Heart left ventricle (tissue), 16 donors: ENCODE data around the gene COPS8. TPM values are rescaled to one million over a fixed set of nuclear protein-coding genes. Genes with fewer than 3 reads are reported as not detected.

Experiments used
- ATAC-seq, 4 donors: fragments of 200-7000 bp; cut with Tn5 transposase; one replicate each; pipeline ENCODE4 v1.9.1; 2020 to 2022; ENCODE audit warnings: moderate library complexity in 4 of 4, mild to moderate bottlenecking in 3 of 4, moderate number of reproducible peaks in 1 of 4
- DNase-seq, 5 donors: peaks; one replicate each; pipeline ENCODE4 v3.0.0-alpha.2; 2020
- H3K27ac ChIP-seq, 12 donors: fragments of 200-600 bp; sonication (generic) in 4 of 12; one replicate each; pipeline versions ENCODE4 v1.5.0 to v1.8.0; 2016 to 2022; ENCODE audit warnings: mild to moderate bottlenecking in 2 of 12
- H3K27me3 ChIP-seq, 9 donors: fragments of 200-600 bp; sonication (generic) in 2 of 9; one replicate each; pipeline versions ENCODE4 v1.5.1 to v1.8.0; 2016 to 2022; ENCODE audit warnings: mild to moderate bottlenecking in 3 of 9
- H3K36me3 ChIP-seq, 9 donors: fragments of 200-600 bp; sonication (generic) in 2 of 9; one replicate each; pipeline versions ENCODE4 v1.5.0 to v1.8.0; 2018 to 2022; ENCODE audit warnings: mild to moderate bottlenecking in 2 of 9
- H3K4me1 ChIP-seq, 12 donors: fragments of 200-600 bp; sonication (generic) in 4 of 12; one replicate each; pipeline versions ENCODE4 v1.5.0 to v1.8.0; 2016 to 2022; ENCODE audit warnings: mild to moderate bottlenecking in 3 of 12
- H3K4me3 ChIP-seq, 12 donors: fragments of 200-600 bp; sonication (generic) in 4 of 12; one replicate each; pipeline versions ENCODE4 v1.5.0 to v1.8.0; 2017 to 2022; ENCODE audit warnings: mild to moderate bottlenecking in 9 of 12, moderate library complexity in 4 of 12
- H3K9me3 ChIP-seq, 12 donors: fragments of 200-600 bp; sonication (generic) in 4 of 12; one replicate each; pipeline versions ENCODE4 v1.5.0 to v1.8.0; 2016 to 2022; ENCODE audit warnings: mild to moderate bottlenecking in 1 of 12
- CTCF ChIP-seq, 12 donors: fragments of 200-600 bp; sonication (generic) in 4 of 12; IDR thresholded peaks; one replicate each; pipeline versions ENCODE4 v1.5.0 to v1.8.0; 2018 to 2022; ENCODE audit warnings: antibody characterized with exemption in 12 of 12, mild to moderate bottlenecking in 5 of 12
- POLR2A ChIP-seq, 2 donors: fragments of 450-650 bp; IDR thresholded peaks; one replicate each; pipeline ENCODE4 v1.6.1; 2017; ENCODE audit warnings: antibody characterized with exemption in 2 of 2, mild to moderate bottlenecking in 2 of 2, moderate library complexity in 2 of 2
- WGBS, 4 donors: extraction: QIAGEN DNeasy Blood & Tissue Kit in 2 of 4; methylation state at CpG; one replicate each; pipeline versions ENCODE4 v1.1.5 to v1.1.7; 2013 to 2018; 5-methylcytosine and 5-hydroxymethylcytosine counted together
- intact Hi-C, 10 donors: fragments of 100-400 bp; cut with DNase I; formaldehyde crosslinking; loops; one replicate each; pipeline versions ENCODE4 v1.11.1 to v1.14.2; 2022
- polyA plus RNA-seq, 2 donors: library from polyadenylated mRNA; stranded (reverse); fragments of 200-250 nt; gene quantifications; one replicate each; pipeline ENCODE4 v1.2.3, GENCODE V29; 2013
- total RNA-seq, 9 donors: library from RNA; depleted of rRNA in 2 of 9; stranded (reverse); fragments of >200 nt in 2 of 9; fragmentation: NEBNext Ultra II Directional in 3 of 9; extraction: Animal tissue kit (Norgen Biotek cat#: 25700) in 3 of 9; gene quantifications; one replicate each; pipeline versions ENCODE4 v1.1.0 to v1.2.4, GENCODE V29; 2016 to 2023
- donor health status: ischemic (EF 13 %, LVEDD 7.1; RV severe dilation, severe dysfunction).
- donor health status: healthy with polysubstance abuse.
- donor health status: DM: no; HTN: yes; CAD: no.
- donor health status: DM: no; HTN: no; CAD: no.
- donor health status: ischemic (EF 25% LVEDD 6.9; RV normal size, moderate dysfunction).
- donor health status: ischemic (EF 25% LVEDD 5.7; RV mildly dilated, moderate dysfunction).
- donor health status: healthy.
- donor health status: DM: yes; HTN: yes; CAD: no.
- donor health status: ischemic (EF 35%, LVEDD 5.7; RV mildly dilated, moderate dysfunction).
- donor health status: nonischemic (EF 11% LVEDD 7.7; RV severe dilation, severe dysfunction).
- donor health status: DM: yes; HTN: yes; CAD: no.
- donor health status: PGD.
- donor health status: ischemic (EF 29% LVEDD 5.4; RV normal size, mild dysfunction).
- donor health status: nonischemic (EF 23%, LVEDD 6.1; RV moderate dilation, normal function).

The COPS8 gene
- total and polyA plus RNA-seq, 11 donors, result 34.7 to 231 (median 93.0) TPM

GRCh38 chr2:237051861-237052260 lies 33.8 kb upstream of the COPS8 start:
- no peak overlapping the region for H3K4me3 ChIP-seq
- peaks cover 0 to 24% (median 12%) of the 10 kb centered on the region in 12 donors for H3K9me3 ChIP-seq
- TF ChIP-seq POLR2A (IDR thresholded peaks at IDR 0.05) (no peak), CTCF (IDR thresholded peaks at IDR 0.05) (no peak)
- DNase-seq, result no peak
- no peak for ATAC-seq
- no peaks in the 10 kb centered on the region for H3K36me3 ChIP-seq
- no peak overlapping the region for H3K27ac ChIP-seq
- 90 to 96% (median 93%) methylated on average over 8 of the region's 8 CpGs for WGBS, 4 donors
- no peaks in the 10 kb centered on the region for H3K27me3 ChIP-seq
- intact Hi-C loops, result loop anchor here in 1 of 10 donors (10.0 kb wide), 1 partner anchor 1267 kb away; no protein-coding TSS in a partner anchor
- H3K4me1 ChIP-seq, result no peaks in the 10 kb centered on the region

GRCh38 chr2:237053066-237053465 lies 32.6 kb upstream of the COPS8 start:
- Histone ChIP-seq H3K27ac (no peak overlapping the region), H3K27me3 (no peaks in the 10 kb centered on the region)

GRCh38 chr2:237055386-237056100 lies 30.1 kb upstream of the COPS8 start:
- Histone ChIP-seq H3K27ac (no peak overlapping the region), H3K4me1 (peaks cover 0 to 4% (median 0%) of the 10 kb centered on the region in 12 donors), H3K27me3 (no peaks in the 10 kb centered on the region), H3K9me3 (no peaks in the 10 kb centered on the region), H3K36me3 (no peaks in the 10 kb centered on the region), H3K4me3 (no peak overlapping the region)
- WGBS, 4 donors, result 88 to 94% (median 92%) methylated on average over 9 of the region's 9 CpGs
- TF ChIP-seq CTCF (IDR thresholded peaks at IDR 0.05) (no peak), POLR2A (IDR thresholded peaks at IDR 0.05) (no peak)
- ATAC-seq, result no peak
- no peak for DNase-seq
- intact Hi-C loops, result loop anchor here in 1 of 10 donors (10.0 kb wide), 1 partner anchor 1271 kb away; no protein-coding TSS in a partner anchor

More at GRCh38 chr2:237053066-237053465, 32.6 kb upstream of the COPS8 start:
- ATAC-seq, result no peak
- Histone ChIP-seq H3K4me1 (no peaks in the 10 kb centered on the region), H3K9me3 (peaks cover 0 to 17% (median 12%) of the 10 kb centered on the region in 12 donors), H3K4me3 (no peak overlapping the region), H3K36me3 (no peaks in the 10 kb centered on the region)
- no peak for DNase-seq
- intact Hi-C loops, result loop anchor here in 1 of 10 donors (10.0 kb wide), 1 partner anchor 1268 kb away; no protein-coding TSS in a partner anchor
- TF ChIP-seq CTCF (IDR thresholded peaks at IDR 0.05), result no peak
- no peak for TF ChIP-seq POLR2A (IDR thresholded peaks at IDR 0.05)
- WGBS, 4 donors, result 79 to 90% (median 86%) methylated on average over 2 of the region's 2 CpGs

GRCh38 chr2:237056287-237056875 lies 29.3 kb upstream of the COPS8 start:
- no peak overlapping the region for H3K4me3 ChIP-seq
- H3K27me3 ChIP-seq, result no peaks in the 10 kb centered on the region
- DNase-seq, result no peak
- intact Hi-C loops, result loop anchor here in 1 of 10 donors (10.0 kb wide), 1 partner anchor 1272 kb away; no protein-coding TSS in a partner anchor
- WGBS, 4 donors, result 95 to 98% (median 95%) methylated on average over 10 to 11 of the region's 11 CpGs
- H3K4me1 ChIP-seq, result peaks cover 0 to 6% (median 0%) of the 10 kb centered on the region in 12 donors
- H3K27ac ChIP-seq, result no peak overlapping the region
- ATAC-seq, result no peak
- TF ChIP-seq POLR2A (IDR thresholded peaks at IDR 0.05) (no peak), CTCF (IDR thresholded peaks at IDR 0.05) (no peak)
- H3K36me3 ChIP-seq, result no peaks in the 10 kb centered on the region
- H3K9me3 ChIP-seq, result no peaks in the 10 kb centered on the region
